ENCODE data around the gene ZNF366.

The ZNF366 gene

GRCh38 chr5:72508241-72509170 lies 1.3 kb upstream of the ZNF366 start:
- peaks cover 12% of the 10 kb centered on the region for H3K27me3 Mint-ChIP-seq
- H3K27ac Mint-ChIP-seq: no peak overlapping the region
- no peaks in the 10 kb centered on the region for H3K36me3 Mint-ChIP-seq
- H3K4me3 Mint-ChIP-seq: no peak overlapping the region
- H3K4me1 Mint-ChIP-seq (ENCODE audit: low read depth): no peaks in the 10 kb centered on the region
- H3K9me3 Mint-ChIP-seq (ENCODE audit: low read depth): no peaks in the 10 kb centered on the region

GRCh38 chr5:72507907-72508238 lies 663 bp upstream of the ZNF366 start:
- no peaks in the 10 kb centered on the region for H3K36me3 Mint-ChIP-seq
- H3K9me3 Mint-ChIP-seq (ENCODE audit: low read depth): no peaks in the 10 kb centered on the region
- H3K27ac Mint-ChIP-seq: no peak overlapping the region
- no peak overlapping the region for H3K4me3 Mint-ChIP-seq
- H3K4me1 Mint-ChIP-seq (ENCODE audit: low read depth): no peaks in the 10 kb centered on the region
- H3K27me3 Mint-ChIP-seq: peaks cover 12% of the 10 kb centered on the region

- Mint-ChIP-seq H3K4me3 (no peak overlapping the region), H3K27ac (no peak overlapping the region), H3K4me1 (ENCODE audit: low read depth) (no peaks in the 10 kb centered on the region), H3K27me3 (peaks cover 12% of the 10 kb centered on the region), H3K9me3 (ENCODE audit: low read depth) (no peaks in the 10 kb centered on the region), H3K36me3 (no peaks in the 10 kb centered on the region)
Measured at GRCh38 chr5:72506158-72506549, 1.1 kb downstream of the ZNF366 start.

- peaks cover 12% of the 10 kb centered on the region for H3K27me3 Mint-ChIP-seq
- no peaks in the 10 kb centered on the region for H3K36me3 Mint-ChIP-seq
- H3K4me1 Mint-ChIP-seq (ENCODE audit: low read depth): no peaks in the 10 kb centered on the region
- no peaks in the 10 kb centered on the region for H3K9me3 Mint-ChIP-seq (ENCODE audit: low read depth)
- H3K4me3 Mint-ChIP-seq: no peak overlapping the region
- H3K27ac Mint-ChIP-seq: no peak overlapping the region
Measured at GRCh38 chr5:72505539-72506157, 1.6 kb downstream of the ZNF366 start.

- no peaks in the 10 kb centered on the region for H3K9me3 Mint-ChIP-seq (ENCODE audit: low read depth)
- H3K4me1 Mint-ChIP-seq (ENCODE audit: low read depth): no peaks in the 10 kb centered on the region
- H3K27me3 Mint-ChIP-seq: peaks cover 12% of the 10 kb centered on the region
- no peak overlapping the region for H3K4me3 Mint-ChIP-seq
- no peak overlapping the region for H3K27ac Mint-ChIP-seq
- H3K36me3 Mint-ChIP-seq: no peaks in the 10 kb centered on the region
Measured at GRCh38 chr5:72505016-72505415, 2.2 kb downstream of the ZNF366 start.

- Mint-ChIP-seq H3K4me1 (ENCODE audit: low read depth) (no peaks in the 10 kb centered on the region), H3K4me3 (no peak overlapping the region), H3K27ac (no peak overlapping the region), H3K27me3 (peaks cover 10% of the 10 kb centered on the region), H3K9me3 (ENCODE audit: low read depth) (no peaks in the 10 kb centered on the region), H3K36me3 (no peaks in the 10 kb centered on the region)
Measured at GRCh38 chr5:72503888-72504491, 3.2 kb downstream of the ZNF366 start.

GRCh38 chr5:72501488-72501887 lies 5.7 kb downstream of the ZNF366 start:
- Mint-ChIP-seq H3K4me1 (ENCODE audit: low read depth) (no peaks in the 10 kb centered on the region), H3K4me3 (no peak overlapping the region), H3K27me3 (peaks cover 15% of the 10 kb centered on the region), H3K9me3 (ENCODE audit: low read depth) (no peaks in the 10 kb centered on the region), H3K36me3 (no peaks in the 10 kb centered on the region), H3K27ac (no peak overlapping the region)

GRCh38 chr5:72499730-72500129 lies 7.5 kb downstream of the ZNF366 start:
- Mint-ChIP-seq H3K4me3 (no peak overlapping the region), H3K27me3 (peaks cover 10% of the 10 kb centered on the region)

GRCh38 chr5:72499090-72499489 lies 8.1 kb downstream of the ZNF366 start:
- peaks cover 10% of the 10 kb centered on the region for H3K27me3 Mint-ChIP-seq
- H3K4me3 Mint-ChIP-seq: no peak overlapping the region
- H3K27ac Mint-ChIP-seq: no peak overlapping the region
- no peaks in the 10 kb centered on the region for H3K9me3 Mint-ChIP-seq (ENCODE audit: low read depth)
- no peaks in the 10 kb centered on the region for H3K36me3 Mint-ChIP-seq
- H3K4me1 Mint-ChIP-seq (ENCODE audit: low read depth): no peaks in the 10 kb centered on the region

More at GRCh38 chr5:72499730-72500129, 7.5 kb downstream of the ZNF366 start:
- Mint-ChIP-seq H3K4me1 (ENCODE audit: low read depth) (no peaks in the 10 kb centered on the region), H3K36me3 (no peaks in the 10 kb centered on the region), H3K27ac (no peak overlapping the region), H3K9me3 (ENCODE audit: low read depth) (no peaks in the 10 kb centered on the region)

GRCh38 chr5:72498284-72498683 lies 8.9 kb downstream of the ZNF366 start:
- Mint-ChIP-seq H3K9me3 (ENCODE audit: low read depth) (no peaks in the 10 kb centered on the region), H3K4me3 (no peak overlapping the region), H3K27ac (no peak overlapping the region), H3K4me1 (ENCODE audit: low read depth) (no peaks in the 10 kb centered on the region), H3K27me3 (peaks cover 9% of the 10 kb centered on the region), H3K36me3 (no peaks in the 10 kb centered on the region)

- Mint-ChIP-seq H3K27me3 (peaks cover 9% of the 10 kb centered on the region), H3K9me3 (ENCODE audit: low read depth) (no peaks in the 10 kb centered on the region), H3K27ac (no peak overlapping the region), H3K36me3 (no peaks in the 10 kb centered on the region), H3K4me3 (no peak overlapping the region), H3K4me1 (ENCODE audit: low read depth) (no peaks in the 10 kb centered on the region)
Measured at GRCh38 chr5:72497823-72498222, 9.4 kb downstream of the ZNF366 start.

GRCh38 chr5:72495410-72495809 lies 11.8 kb downstream of the ZNF366 start:
- H3K36me3 Mint-ChIP-seq: no peaks in the 10 kb centered on the region
- H3K4me3 Mint-ChIP-seq: no peak overlapping the region
- no peaks in the 10 kb centered on the region for H3K9me3 Mint-ChIP-seq (ENCODE audit: low read depth)
- no peak overlapping the region for H3K27ac Mint-ChIP-seq
- H3K4me1 Mint-ChIP-seq (ENCODE audit: low read depth): no peaks in the 10 kb centered on the region
- H3K27me3 Mint-ChIP-seq: peaks cover 9% of the 10 kb centered on the region

- Mint-ChIP-seq H3K9me3 (ENCODE audit: low read depth) (no peaks in the 10 kb centered on the region), H3K27ac (no peak overlapping the region), H3K36me3 (no peaks in the 10 kb centered on the region), H3K27me3 (peaks cover 9% of the 10 kb centered on the region), H3K4me3 (no peak overlapping the region), H3K4me1 (ENCODE audit: low read depth) (no peaks in the 10 kb centered on the region)
Measured at GRCh38 chr5:72494623-72495124, 12.5 kb downstream of the ZNF366 start.

GRCh38 chr5:72489536-72489935 lies 17.7 kb downstream of the ZNF366 start:
- Mint-ChIP-seq H3K27ac (no peak overlapping the region), H3K9me3 (ENCODE audit: low read depth) (no peaks in the 10 kb centered on the region), H3K27me3 (peaks cover 1% of the 10 kb centered on the region), H3K4me1 (ENCODE audit: low read depth) (no peaks in the 10 kb centered on the region), H3K4me3 (no peak overlapping the region), H3K36me3 (no peaks in the 10 kb centered on the region)

GRCh38 chr5:72488756-72489155 lies 18.5 kb downstream of the ZNF366 start:
- no peaks in the 10 kb centered on the region for H3K9me3 Mint-ChIP-seq (ENCODE audit: low read depth)
- no peak overlapping the region for H3K4me3 Mint-ChIP-seq
- H3K27me3 Mint-ChIP-seq: peaks cover 1% of the 10 kb centered on the region
- H3K27ac Mint-ChIP-seq: no peak overlapping the region
- no peaks in the 10 kb centered on the region for H3K36me3 Mint-ChIP-seq
- H3K4me1 Mint-ChIP-seq (ENCODE audit: low read depth): no peaks in the 10 kb centered on the region

All from activated naive CD8-positive, alpha-beta T cell (primary cell).